ENCODE results near the gene SUV39H1.

DNA sequence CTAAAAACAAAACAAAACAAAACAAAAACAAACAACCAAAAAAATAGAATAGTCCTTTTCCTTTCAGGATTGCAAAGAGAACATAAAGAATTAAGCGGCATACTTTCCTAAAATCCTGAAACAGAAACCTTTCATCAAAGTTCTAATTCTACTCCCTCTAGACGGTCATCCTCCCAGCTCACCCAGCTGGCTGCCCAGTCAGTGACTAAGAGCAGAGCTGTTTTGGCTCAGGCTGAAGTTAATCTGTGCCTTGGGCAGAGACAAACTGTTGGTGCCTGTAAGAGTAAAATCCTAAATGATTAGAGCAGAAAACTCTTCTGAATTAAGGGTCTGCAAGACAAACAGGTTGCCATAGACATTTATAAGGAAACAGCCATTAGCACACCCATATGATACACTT lies 30.5 kb upstream of the SUV39H1 start:
- TF ChIP-seq GATA1 (IDR thresholded peaks at IDR 0.05; ENCODE audit: low read depth, low read length): no peak
- TF ChIP-seq POLR2A (IDR thresholded peaks at IDR 0.05; ENCODE audit: low read length): no peak
